Motor neuron (in vitro differentiated cells): ENCODE measurements around the gene BCAS3. TPM values are rescaled to one million over a fixed set of nuclear protein-coding genes. Genes with fewer than 3 reads are reported as not detected.
"Not testable (repeated sequence)": the region's sequence is repeated elsewhere in the genome, so short reads cannot be mapped to it uniquely, and the experiment has no call there.

Experiments
- ATAC-seq, 8 experiments: fragments of 200-7000 bp; cut with Tn5 transposase; replicated peaks in 6 of 8; 2 replicates each; pipeline ENCODE4 v1.8.0; 2021; ENCODE audit warnings: mild to moderate bottlenecking in 8 of 8, moderate library complexity in 8 of 8
- H3K27ac ChIP-seq, 2 donors: fragments of 250-450 bp; sonication (Bioruptor Pico); 2 replicates each; pipeline ENCODE4 v1.9.0; 2021; ENCODE audit warnings: antibody characterized with exemption in 2 of 2, mild to moderate bottlenecking in 2 of 2, moderate library complexity in 1 of 2
- H3K4me1 ChIP-seq, 2 donors: fragments of 250-450 bp; sonication (Bioruptor Pico); replicated peaks in 1 of 2; 2 replicates each; pipeline ENCODE4 v1.6.1; 2021; ENCODE audit warnings: antibody characterized with exemption in 2 of 2, mild to moderate bottlenecking in 2 of 2, moderate library complexity in 1 of 2
- H3K4me3 ChIP-seq, 5 donors: fragments of 250-450 bp; sonication (Bioruptor Pico); 2 replicates each; pipeline ENCODE4 v1.9.0; 2021; ENCODE audit warnings: antibody characterized with exemption in 5 of 5, mild to moderate bottlenecking in 5 of 5, moderate library complexity in 4 of 5
- WGBS, 10 experiments: fragments of 450-650 bp; shearing (Covaris generic); methylation state at CpG; one replicate each; pipeline ENCODE4 v1.0.0; 2022; 5-methylcytosine and 5-hydroxymethylcytosine counted together
- in situ Hi-C, 9 experiments: fragments of 400-800 bp; cut with MboI; loops; one replicate each; pipeline ENCODE4 v1.15.0; 2021; ENCODE audit warnings: low sequenced_read_pairs in 9 of 9, low pct_unique_long_range_greater_than_20kb in 2 of 9; ENCODE audit not compliant: unreplicated experiment in 9 of 9
- total RNA-seq, 8 experiments: library from RNA; unstranded; fragments of 300-600 nt; gene quantifications; 2 replicates each; pipeline versions ENCODE4 v1.2.3 to v1.2.4, GENCODE V29; 2022

Gene BCAS3
- total RNA-seq, 8 experiments from 2014 or later: 18.1 to 45.4 (median 26.8) TPM

- in situ Hi-C loops: loop anchor here in 3 of 9 experiments (25.0 kb wide), 1 partner anchor 371 kb away; the partner anchor contains the start of gene TBX2 (in 3 of the 3)
- no peak for ATAC-seq
- Histone ChIP-seq H3K4me1 (no peaks in the 10 kb centered on the region), H3K27ac (no peak overlapping the region), H3K4me3 (no peak overlapping the region)
- 6 to 100% (median 83%) methylated on average over 1 to 3 of the region's 3 CpGs; no CpG with 5 or more reads in 1 of the 10 experiments for WGBS, 10 experiments
These were observed 338.3 kb downstream of the BCAS3 start for GRCh38 chr17:61015966-61016365.

GRCh38 chr17:61017317-61018006 is 339.8 kb downstream of the BCAS3 start:
- H3K4me3 ChIP-seq: no peak overlapping the region
- ATAC-seq: no peak
- in situ Hi-C loops: loop anchor here in 3 of 9 experiments (25.0 kb wide), 1 partner anchor 370 kb away; the partner anchor contains the start of gene TBX2 (in 3 of the 3)
- no peaks in the 10 kb centered on the region for H3K4me1 ChIP-seq
- WGBS, 10 experiments: 43 to 100% (median 79%) methylated on average over 2 to 3 of the region's 3 CpGs; no CpG with 5 or more reads in 1 of the 10 experiments
- H3K27ac ChIP-seq: no peak overlapping the region

GRCh38 chr17:61018938-61019337 is 341.3 kb downstream of the BCAS3 start:
- no peaks in the 10 kb centered on the region for H3K4me1 ChIP-seq
- no peak overlapping the region for H3K27ac ChIP-seq
- H3K4me3 ChIP-seq: no peak overlapping the region
- 88 to 100% (median 94%) methylated on average over 1 to 4 of the region's 5 CpGs; no CpG with 5 or more reads in 5 of the 10 experiments for WGBS, 10 experiments
- in situ Hi-C loops: loop anchor here in 3 of 9 experiments (25.0 kb wide), 1 partner anchor 368 kb away; the partner anchor contains the start of gene TBX2 (in 3 of the 3)
- ATAC-seq: no peak

- H3K27ac ChIP-seq: no peak overlapping the region
- no peak for ATAC-seq
- 64 to 100% (median 83%) methylated on average over 1 to 2 of the region's 2 CpGs; no CpG with 5 or more reads in 2 of the 10 experiments for WGBS, 10 experiments
- in situ Hi-C loops: loop anchor here in 3 of 9 experiments (25.0 kb wide), 1 partner anchor 363 kb away; the partner anchor contains the start of gene TBX2 (in 3 of the 3)
- no peak overlapping the region for H3K4me3 ChIP-seq
- no peaks in the 10 kb centered on the region for H3K4me1 ChIP-seq
These were observed 346.3 kb downstream of the BCAS3 start for GRCh38 chr17:61023996-61024395.

- 80 to 100% (median 93%) methylated on average over 1 to 3 of the region's 3 CpGs for WGBS, 10 experiments
- in situ Hi-C loops: no loop called here
- no peak for ATAC-seq
These were observed 349.2 kb downstream of the BCAS3 start for GRCh38 chr17:61026818-61027217.

GRCh38 chr17:61029181-61029580 is 351.5 kb downstream of the BCAS3 start:
- no peak for ATAC-seq
- H3K27ac ChIP-seq: no peak overlapping the region
- WGBS, 10 experiments: 79 to 100% (median 90%) methylated on average over 3 to 4 of the region's 4 CpGs; no CpG with 5 or more reads in 1 of the 10 experiments
- in situ Hi-C loops: no loop called here
- H3K4me1 ChIP-seq: no peaks in the 10 kb centered on the region
- no peak overlapping the region for H3K4me3 ChIP-seq

More at GRCh38 chr17:61026818-61027217, 349.2 kb downstream of the BCAS3 start:
- Histone ChIP-seq H3K4me1 (no peaks in the 10 kb centered on the region), H3K4me3 (no peak overlapping the region), H3K27ac (no peak overlapping the region)

GRCh38 chr17:61040666-61041065 is 363.0 kb downstream of the BCAS3 start:
- H3K27ac ChIP-seq: no peak overlapping the region

GRCh38 chr17:61042348-61042747 is 364.7 kb downstream of the BCAS3 start:
- H3K4me1 ChIP-seq, ATAC-seq, in situ Hi-C loops, H3K4me3 ChIP-seq, H3K27ac ChIP-seq: not testable (repeated sequence)
- WGBS, 10 experiments: 90 to 100% (median 100%) methylated on average over 1 to 4 of the region's 5 CpGs; no CpG with 5 or more reads in 4 of the 10 experiments

More at GRCh38 chr17:61040666-61041065, 363.0 kb downstream of the BCAS3 start:
- 17 to 100% (median 79%) methylated on average over 1 to 4 of the region's 4 CpGs for WGBS, 10 experiments
- ATAC-seq: no peak
- peaks cover 0 to 3% of the 10 kb centered on the region in 2 donors for H3K4me1 ChIP-seq
- in situ Hi-C loops: no loop called here
- no peak overlapping the region for H3K4me3 ChIP-seq

- Histone ChIP-seq H3K4me1 (no peaks in the 10 kb centered on the region), H3K4me3 (no peak overlapping the region), H3K27ac (no peak overlapping the region)
- in situ Hi-C loops: no loop called here
- ATAC-seq: no peak
These were observed 369.9 kb downstream of the BCAS3 start for GRCh38 chr17:61047515-61047914.

- in situ Hi-C loops: no loop called here
- WGBS, 10 experiments: 70 to 100% (median 100%) methylated on average over 1 to 3 of the region's 3 CpGs; no CpG with 5 or more reads in 3 of the 10 experiments
- peak in 2 of 8 experiments; percentile 31 to 51 for ATAC-seq
- no peak overlapping the region for H3K27ac ChIP-seq
- no peak overlapping the region for H3K4me3 ChIP-seq
- no peaks in the 10 kb centered on the region for H3K4me1 ChIP-seq
These were observed 370.9 kb downstream of the BCAS3 start for GRCh38 chr17:61048376-61049106.

- in situ Hi-C loops: no loop called here
- Histone ChIP-seq H3K4me3 (no peak overlapping the region), H3K27ac (no peak overlapping the region), H3K4me1 (peaks cover 5 to 7% of the 10 kb centered on the region in 2 donors)
- 55 to 100% (median 100%) methylated on average over 1 of the region's 1 CpG; no CpG with 5 or more reads in 3 of the 10 experiments for WGBS, 10 experiments
- no peak for ATAC-seq
These were observed 375.8 kb downstream of the BCAS3 start for GRCh38 chr17:61053469-61053868.

- peaks cover 5 to 7% of the 10 kb centered on the region in 2 donors for H3K4me1 ChIP-seq
- in situ Hi-C loops: no loop called here
- H3K27ac ChIP-seq: no peak overlapping the region
- 71 to 100% methylated on average over 1 of the region's 1 CpG; no CpG with 5 or more reads in 8 of the 10 experiments for WGBS, 10 experiments
- H3K4me3 ChIP-seq: no peak overlapping the region
- ATAC-seq: peak in 2 of 8 experiments; percentile 53 to 78
These were observed 376.8 kb downstream of the BCAS3 start for GRCh38 chr17:61054436-61054835.

- in situ Hi-C loops: no loop called here
- Histone ChIP-seq H3K4me1 (peaks cover 5 to 7% of the 10 kb centered on the region in 2 donors), H3K27ac (no peak overlapping the region), H3K4me3 (no peak overlapping the region)
- WGBS, 10 experiments: 78 to 100% (median 100%) methylated on average over 1 to 2 of the region's 2 CpGs
- no peak for ATAC-seq
These were observed 379.6 kb downstream of the BCAS3 start for GRCh38 chr17:61057257-61057656.
